Measurements from ENCODE around the gene FSHR. TPM values are rescaled to one million over a fixed set of nuclear protein-coding genes. Genes with fewer than 3 reads are reported as not detected.

FSHR gene
- total RNA-seq, 1 experiment from 2014 or later: not detected

GRCh38 chr2:49043405-49043982, 110.8 kb downstream of the FSHR start:
- no peaks in the 10 kb centered on the region for H3K4me1 ChIP-seq (ENCODE audit: insufficient read depth, low read length, poor library complexity, severe bottlenecking)
- H3K4me3 ChIP-seq (ENCODE audit: low read depth, low read length, poor library complexity, severe bottlenecking): no peak overlapping the region
- no peak overlapping the region for H3K27ac ChIP-seq (ENCODE audit: low read depth, low read length, poor library complexity, severe bottlenecking)
- peaks cover 3% of the 10 kb centered on the region for H3K27me3 ChIP-seq (replicated peaks; ENCODE audit: insufficient read depth, low read depth, low read length, poor library complexity)
- no TSS peak for BruUV-seq (replicated peaks)
- H3K9me3 ChIP-seq (ENCODE audit: low read depth, low read length, poor library complexity, severe bottlenecking): no peaks in the 10 kb centered on the region
- intact Hi-C loops (cut with micrococcal nuclease; ENCODE audit: unreplicated experiment): no loop called here
- CTCF ChIA-PET: no interaction called here
- no peaks in the 10 kb centered on the region for H3K36me3 ChIP-seq (ENCODE audit: insufficient read depth, low read length, poor library complexity, severe bottlenecking)
- peak; percentile 7 for DNase-seq (ENCODE audit: low spot score)
- no peak for TF ChIP-seq EZH2 (IDR thresholded peaks at IDR 0.05; ENCODE audit: borderline replicate concordance, low read depth, low read length, poor library complexity, severe bottlenecking)
- POLR2A ChIA-PET (ENCODE audit: low non-redundant PET): no interaction called here

GRCh38 chr2:49042488-49042887, 111.8 kb downstream of the FSHR start:
- DNase-seq (ENCODE audit: low spot score): no peak
- TF ChIP-seq EZH2 (IDR thresholded peaks at IDR 0.05; ENCODE audit: borderline replicate concordance, low read depth, low read length, poor library complexity, severe bottlenecking) (no peak), CTCF (conservative IDR thresholded peaks at IDR 0.05; ENCODE audit: low read depth, low read length) (no peak)
- POLR2A ChIA-PET (ENCODE audit: low non-redundant PET): no interaction called here
- CTCF ChIA-PET: no interaction called here
- no TSS peak for BruUV-seq (replicated peaks)
- Histone ChIP-seq H3K4me3 (ENCODE audit: low read depth, low read length, poor library complexity, severe bottlenecking) (no peak overlapping the region), H3K9me3 (ENCODE audit: low read depth, low read length, poor library complexity, severe bottlenecking) (no peaks in the 10 kb centered on the region), H3K27me3 (replicated peaks; ENCODE audit: insufficient read depth, low read depth, low read length, poor library complexity) (peaks cover 3% of the 10 kb centered on the region), H3K36me3 (ENCODE audit: insufficient read depth, low read length, poor library complexity, severe bottlenecking) (no peaks in the 10 kb centered on the region), H3K27ac (ENCODE audit: low read depth, low read length, poor library complexity, severe bottlenecking) (no peak overlapping the region), H3K4me1 (ENCODE audit: insufficient read depth, low read length, poor library complexity, severe bottlenecking) (no peaks in the 10 kb centered on the region)
- intact Hi-C loops (cut with micrococcal nuclease; ENCODE audit: unreplicated experiment): no loop called here

- CTCF ChIA-PET: no interaction called here
These were observed 113.3 kb downstream of the FSHR start for GRCh38 chr2:49041061-49041460.

More at GRCh38 chr2:49041061-49041460, 113.3 kb downstream of the FSHR start:
- no peak for TF ChIP-seq CTCF (conservative IDR thresholded peaks at IDR 0.05; ENCODE audit: low read depth, low read length)
- POLR2A ChIA-PET (ENCODE audit: low non-redundant PET): no interaction called here
- H3K9me3 ChIP-seq (ENCODE audit: low read depth, low read length, poor library complexity, severe bottlenecking): no peaks in the 10 kb centered on the region
- no TSS peak for BruUV-seq (replicated peaks)
- H3K27ac ChIP-seq (ENCODE audit: low read depth, low read length, poor library complexity, severe bottlenecking): no peak overlapping the region
- no peaks in the 10 kb centered on the region for H3K4me1 ChIP-seq (ENCODE audit: insufficient read depth, low read length, poor library complexity, severe bottlenecking)
- no peak overlapping the region for H3K4me3 ChIP-seq (ENCODE audit: low read depth, low read length, poor library complexity, severe bottlenecking)
- no peaks in the 10 kb centered on the region for H3K36me3 ChIP-seq (ENCODE audit: insufficient read depth, low read length, poor library complexity, severe bottlenecking)
- intact Hi-C loops (cut with micrococcal nuclease; ENCODE audit: unreplicated experiment): no loop called here
- no peak for DNase-seq (ENCODE audit: low spot score)
- H3K27me3 ChIP-seq (replicated peaks; ENCODE audit: insufficient read depth, low read depth, low read length, poor library complexity): peaks cover 3% of the 10 kb centered on the region

All from A673 (cell line).